Left forelimb (tissue), 1 donor: Measurements from ENCODE around the gene METTL6.
"Not testable (repeated sequence)": the region's sequence is repeated elsewhere in the genome, so short reads cannot be mapped to it uniquely, and the experiment has no call there.

Source experiments
- DNase-seq: peaks from one replicate; pipeline ENCODE4 v3.0.0-alpha.2; 2018; ENCODE audit warnings: low spot score

Gene METTL6, protein sequence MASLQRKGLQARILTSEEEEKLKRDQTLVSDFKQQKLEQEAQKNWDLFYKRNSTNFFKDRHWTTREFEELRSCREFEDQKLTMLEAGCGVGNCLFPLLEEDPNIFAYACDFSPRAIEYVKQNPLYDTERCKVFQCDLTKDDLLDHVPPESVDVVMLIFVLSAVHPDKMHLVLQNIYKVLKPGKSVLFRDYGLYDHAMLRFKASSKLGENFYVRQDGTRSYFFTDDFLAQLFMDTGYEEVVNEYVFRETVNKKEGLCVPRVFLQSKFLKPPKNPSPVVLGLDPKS

DNA sequence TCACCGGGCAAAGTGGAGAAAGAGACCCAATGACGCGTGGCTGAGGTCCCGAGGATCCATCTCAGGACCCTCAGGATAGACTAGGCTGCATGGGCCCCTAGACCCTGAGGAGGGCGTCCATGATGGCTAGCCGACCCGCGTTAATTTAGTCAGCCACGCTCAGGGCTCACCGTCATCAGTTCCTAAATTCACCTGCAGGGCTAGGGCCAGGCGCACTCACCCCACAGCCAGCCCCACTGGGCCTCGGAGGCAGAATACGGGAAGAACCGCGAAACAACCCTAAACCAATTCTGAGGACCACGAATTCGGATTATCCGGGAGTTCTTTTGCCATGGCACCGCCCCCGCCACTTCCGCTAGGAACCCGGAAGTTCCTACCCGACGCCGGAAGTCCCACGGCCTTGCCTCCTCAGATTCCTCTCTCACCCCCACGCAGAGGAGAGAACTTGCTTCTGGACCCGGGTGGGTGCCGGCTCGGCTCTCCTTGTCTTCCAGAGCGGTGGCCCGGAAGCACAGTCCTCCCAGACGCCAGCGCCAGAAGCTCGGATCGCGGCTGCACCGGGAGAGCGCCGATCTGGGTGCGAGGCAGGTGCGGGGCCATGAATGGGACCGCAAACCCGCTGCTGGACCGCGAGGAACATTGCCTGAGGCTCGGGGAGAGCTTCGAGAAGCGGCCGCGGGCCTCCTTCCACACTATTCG is at the start of gene METTL6, which contains the start of gene EAF1:
Gene METTL6 (minus strand): TSS at position 363 of the 699 bp plus-strand sequence. CDS start 1,033 bp downstream, outside the sequence.
Gene EAF1 (plus strand): TSS at position 417 of the 699 bp plus-strand sequence. CDS start 182 bp downstream, at position 599.
- peak; percentile 91 for DNase-seq

DNA sequence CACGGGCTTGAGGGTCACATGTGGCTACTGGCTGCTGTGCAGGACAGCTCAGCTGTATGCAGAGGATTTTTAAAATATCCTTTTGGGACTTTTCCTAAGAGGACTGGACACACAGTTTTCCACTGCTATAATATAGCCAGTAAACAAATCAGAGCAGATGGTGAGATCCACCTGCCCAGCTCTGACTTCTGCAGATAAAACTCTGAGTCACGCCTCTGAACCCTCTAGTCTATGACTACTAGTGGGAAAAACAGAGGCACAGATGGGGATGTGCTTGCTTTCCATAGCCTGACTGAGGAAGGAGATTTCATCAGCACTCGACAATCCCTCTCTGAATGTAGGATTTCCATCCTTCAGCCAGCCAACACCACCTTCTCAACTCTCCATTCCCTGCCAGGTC is 49.0 kb upstream of the METTL6 start:
- no peak for DNase-seq

DNA sequence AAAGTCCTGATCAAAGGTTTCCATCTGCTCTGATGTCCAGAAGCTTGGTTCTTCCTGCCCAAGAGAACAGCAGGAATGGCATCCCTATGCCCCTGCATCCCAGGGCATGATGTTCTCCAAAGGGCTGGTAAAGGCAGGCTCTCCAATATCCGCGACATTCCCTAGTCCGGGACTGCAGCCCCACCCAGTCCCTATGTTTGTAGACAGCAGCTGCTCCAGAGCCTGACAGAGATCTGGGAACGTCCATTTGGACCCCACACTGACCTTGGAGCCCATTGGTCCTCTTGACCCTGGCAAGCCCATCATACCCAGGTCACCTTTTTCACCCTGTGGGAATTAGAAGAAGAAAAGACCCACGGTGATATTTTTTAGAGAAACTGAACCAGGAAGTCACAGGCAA is 47.8 kb upstream of the METTL6 start:
- peak; percentile 46 for DNase-seq

DNA sequence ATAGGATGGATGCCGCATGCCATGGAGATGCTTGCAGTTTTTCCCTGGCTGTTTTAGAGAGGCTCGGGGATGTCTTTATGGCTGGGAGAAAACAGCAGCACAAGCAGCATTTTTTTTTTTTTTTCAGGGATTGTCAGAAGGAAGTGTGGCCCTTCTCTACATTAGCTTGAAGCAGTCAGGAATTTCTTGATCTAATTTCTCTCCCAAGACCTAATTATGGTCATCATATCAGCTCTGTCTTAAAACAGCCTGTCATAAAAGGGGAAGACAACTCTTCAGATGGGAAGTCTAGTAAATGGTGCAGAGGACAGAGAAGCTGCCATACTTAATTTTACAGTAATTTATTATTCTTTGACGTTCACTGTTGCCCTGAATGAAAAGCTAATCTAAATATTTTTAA is 44.5 kb upstream of the METTL6 start:
- DNase-seq = no peak

DNA sequence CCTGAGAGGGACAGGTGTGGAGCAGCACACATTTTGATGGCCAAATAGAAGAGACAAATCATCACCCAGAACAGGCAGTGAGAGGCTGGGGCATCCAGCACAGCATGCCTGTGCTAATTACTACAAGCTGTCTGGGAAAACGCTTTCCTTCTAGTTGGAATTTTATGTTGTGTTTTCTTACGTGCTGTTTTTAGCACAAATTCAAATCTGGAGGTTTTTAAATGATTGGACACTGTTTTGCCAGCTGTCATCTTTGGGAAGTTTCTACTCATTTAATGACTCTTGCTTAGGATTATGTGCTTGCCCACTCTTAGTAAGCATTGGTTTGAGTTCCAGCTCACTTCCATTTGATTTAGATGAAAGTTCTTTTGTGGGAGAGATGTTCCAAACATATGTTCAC is 43.5 kb upstream of the METTL6 start:
- DNase-seq = no peak

DNA sequence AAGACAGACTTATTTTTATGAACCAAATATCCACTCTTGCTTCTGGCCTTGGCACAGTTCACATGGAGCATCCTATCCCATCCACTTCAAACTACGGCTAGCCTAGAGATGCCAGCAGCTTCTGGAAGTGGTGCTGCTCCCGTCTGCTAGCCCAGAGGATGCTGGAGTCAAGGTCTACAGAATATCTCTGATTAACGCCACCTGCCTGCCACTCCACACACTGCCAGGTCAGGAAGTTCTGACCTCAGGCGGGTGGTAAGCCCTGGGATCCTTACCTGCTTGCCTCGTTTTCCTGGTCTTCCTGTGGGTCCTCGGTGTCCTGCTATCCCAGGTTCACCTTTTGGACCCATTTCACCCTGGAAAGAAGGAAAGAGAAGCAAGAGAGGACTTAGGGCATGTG is 42.9 kb upstream of the METTL6 start:
- DNase-seq = no peak

DNA sequence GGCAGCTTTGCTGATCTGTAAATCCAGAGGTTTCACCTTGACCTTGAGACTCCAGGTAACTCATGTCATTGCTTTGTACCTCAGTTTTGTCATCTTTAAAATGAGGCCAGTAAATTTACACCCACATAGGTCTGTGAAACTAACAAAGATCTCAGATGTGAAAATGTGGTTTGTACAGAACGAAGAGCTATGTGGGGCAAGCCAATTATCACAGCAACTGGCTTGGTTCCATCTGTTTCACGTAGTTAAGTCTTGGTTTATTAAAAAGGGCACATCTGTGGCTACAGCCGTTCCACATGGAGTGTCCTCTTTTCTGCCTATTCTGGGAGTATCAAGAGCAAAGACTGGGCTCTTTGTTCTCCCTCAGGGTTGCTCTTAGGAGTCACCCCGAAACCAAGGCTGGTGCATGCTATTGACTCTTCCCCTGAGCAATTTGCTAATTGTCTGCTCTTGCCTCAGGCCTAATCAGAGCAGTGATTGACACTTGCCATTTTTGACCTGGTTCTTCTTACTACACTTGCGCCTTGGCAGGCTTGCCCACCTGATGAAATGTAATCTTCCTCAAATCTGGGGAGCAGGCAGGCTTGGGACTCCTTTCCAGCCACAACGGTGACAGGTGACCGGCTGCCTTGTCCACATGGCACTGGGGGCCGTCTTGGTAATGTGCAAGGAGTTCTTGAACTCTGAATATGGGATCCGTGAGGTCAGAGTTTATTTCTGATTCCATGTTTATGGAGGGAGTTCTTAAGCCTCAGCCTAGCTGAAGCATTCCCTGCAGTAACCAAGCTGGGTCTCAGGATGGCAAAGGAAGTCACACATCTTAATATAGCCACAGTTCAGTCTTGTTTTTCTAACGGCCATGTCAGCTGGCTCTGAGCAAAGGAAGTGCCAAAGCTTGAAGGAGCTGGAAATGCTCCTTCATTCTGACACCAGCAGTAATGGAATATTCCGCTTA is 40.2 kb upstream of the METTL6 start:
- peak; percentile 20 for DNase-seq

DNA sequence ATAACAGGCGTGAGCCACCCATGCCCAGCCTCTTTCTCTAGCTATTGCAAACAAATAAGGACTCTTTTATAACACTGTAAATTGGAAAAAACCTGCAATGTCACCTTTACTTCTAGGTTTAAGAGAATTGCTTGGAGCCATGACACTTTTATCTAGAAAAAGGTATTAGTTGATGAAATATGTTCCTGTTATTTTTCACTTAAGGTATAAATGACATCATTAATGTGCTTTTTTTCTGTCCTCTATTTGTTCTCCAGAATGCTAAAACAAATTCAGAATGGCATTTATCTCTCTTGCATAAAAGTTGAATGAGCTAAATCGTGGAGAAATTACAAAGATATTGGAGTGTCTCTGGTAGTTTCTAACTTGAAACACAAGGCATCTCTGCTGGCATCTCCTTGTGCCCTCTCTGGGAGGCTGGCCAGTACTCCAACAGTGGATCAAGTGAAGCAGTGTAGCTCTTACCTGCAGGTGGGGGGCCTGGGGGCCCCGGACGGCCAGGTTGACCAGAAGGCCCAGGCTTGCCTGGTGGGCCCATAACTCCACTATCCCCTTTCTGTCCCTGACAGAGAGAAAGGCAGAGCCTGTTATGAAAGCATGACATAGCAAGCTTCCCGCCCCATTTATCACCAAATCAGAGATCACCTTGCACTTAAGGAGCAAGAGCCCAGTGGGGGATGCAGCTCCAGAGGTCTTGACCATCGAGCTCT is 38.7 kb upstream of the METTL6 start:
- peak; percentile 38 for DNase-seq

DNA sequence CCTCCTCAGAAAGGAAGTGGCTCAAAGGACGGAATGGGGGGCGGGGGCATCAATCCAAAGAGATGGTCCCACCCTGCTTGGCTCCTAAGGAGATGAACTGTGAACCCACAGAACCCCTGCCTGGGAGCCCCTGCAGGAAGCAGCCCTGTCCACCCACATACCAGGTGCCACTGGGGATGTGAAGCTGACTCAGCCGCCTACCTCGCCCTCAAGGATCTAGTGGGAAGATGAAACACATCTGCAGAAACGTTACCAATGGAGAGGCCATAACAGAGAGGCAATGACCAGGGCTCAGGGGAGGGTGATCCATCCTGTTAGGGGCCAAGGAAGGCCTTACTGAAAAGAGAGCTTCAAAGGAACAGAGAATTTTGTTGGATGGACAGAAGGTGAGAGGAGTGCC is 35.1 kb upstream of the METTL6 start:
- DNase-seq = peak; percentile 44

DNA sequence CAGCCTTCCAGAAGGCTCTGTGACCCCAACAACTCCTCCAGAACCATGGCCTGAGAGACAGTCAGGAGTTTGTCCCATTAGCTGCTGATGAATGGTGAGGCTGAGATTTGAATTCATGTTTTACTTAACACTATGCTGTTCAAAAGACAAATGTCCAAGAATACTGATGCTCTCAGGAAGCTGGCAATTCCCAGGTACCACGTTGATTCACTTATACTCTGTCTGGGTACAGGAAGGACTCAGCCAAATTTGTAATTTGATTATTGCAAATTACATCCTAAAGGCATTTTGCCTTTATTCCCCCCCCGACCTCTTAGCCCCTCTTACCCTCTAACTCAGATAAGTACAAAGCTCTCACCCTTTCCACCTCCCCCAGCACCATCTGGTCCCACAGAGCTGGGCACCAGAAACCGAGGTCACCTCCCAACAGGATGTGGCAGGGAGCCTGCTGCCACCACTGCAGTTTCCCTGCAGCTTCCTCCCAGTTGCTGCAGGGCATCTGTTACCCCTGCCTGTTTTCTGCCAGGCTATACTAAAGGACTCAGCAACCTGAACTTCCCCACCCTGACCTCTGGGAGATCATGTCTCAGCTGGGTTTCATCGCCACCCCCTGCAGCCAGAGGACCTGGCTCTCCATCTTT is 33.7 kb upstream of the METTL6 start:
- DNase-seq = peak; percentile 59

DNA sequence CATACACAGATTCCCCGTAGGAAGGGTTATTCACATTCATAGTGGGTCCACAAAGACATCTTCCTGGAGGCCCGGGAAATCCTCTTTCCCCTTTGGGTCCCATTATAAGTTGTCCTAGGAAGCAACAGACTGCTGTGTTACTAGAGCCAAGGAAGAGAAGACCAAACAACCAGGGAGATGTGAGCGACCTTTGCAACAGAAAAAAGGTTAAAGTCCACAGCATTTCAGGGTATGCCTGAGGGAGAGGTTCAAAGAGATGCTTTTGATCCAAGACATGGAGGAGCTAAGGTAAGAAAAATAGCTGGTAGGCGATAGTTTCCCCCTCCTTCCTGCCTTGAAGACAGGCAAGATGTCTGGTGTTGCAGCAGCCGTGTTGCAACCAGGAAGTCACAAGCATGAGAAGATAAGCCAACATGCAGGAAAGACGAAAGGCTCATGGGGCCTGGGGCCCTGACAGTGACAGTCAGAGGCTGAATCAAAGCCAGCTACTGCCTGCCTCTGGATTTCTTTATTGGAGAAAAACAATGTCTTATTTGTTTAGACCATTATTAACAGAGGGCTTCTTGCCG is 31.0 kb upstream of the METTL6 start:
- peak; percentile 22 for DNase-seq

DNA sequence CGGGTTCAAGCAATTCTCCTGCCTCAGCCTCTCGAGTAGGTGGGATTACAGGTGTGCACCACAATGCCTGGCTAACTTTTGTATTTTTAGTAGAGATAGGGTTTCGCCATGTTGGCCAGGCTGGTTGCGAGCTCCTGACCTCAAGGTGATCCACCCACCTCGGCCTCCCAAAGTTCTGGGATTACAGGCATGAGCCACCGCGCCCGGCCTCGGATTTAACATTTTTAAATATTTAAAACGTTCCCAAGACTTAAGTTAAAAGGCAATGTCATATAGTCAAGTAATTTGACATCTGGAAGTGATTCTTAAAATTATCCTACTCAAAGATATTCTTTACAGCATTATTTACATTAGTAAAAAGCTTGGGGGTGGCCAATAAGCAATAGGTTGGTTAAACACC is 29.6 kb upstream of the METTL6 start:
- not testable (repeated sequence) for DNase-seq

DNA sequence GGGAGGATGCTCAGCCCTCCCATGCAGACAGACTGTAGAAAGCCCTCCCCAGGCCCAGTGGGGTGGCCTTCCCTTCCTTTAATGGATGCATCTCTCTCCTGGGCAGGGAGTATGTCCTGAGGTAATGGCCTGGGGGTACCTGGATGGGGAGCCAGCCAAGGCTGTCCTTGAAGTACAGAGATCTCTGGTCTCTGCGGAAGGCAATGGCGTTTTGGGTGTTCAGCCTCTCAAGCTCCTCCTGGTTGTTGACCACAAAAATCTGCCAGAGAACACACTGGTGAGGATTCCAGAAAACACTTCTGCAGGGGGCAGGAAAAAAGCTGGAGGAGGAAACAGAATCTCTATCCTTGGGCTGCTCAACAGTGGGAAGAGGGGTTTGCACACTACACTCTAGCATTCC is 29.0 kb upstream of the METTL6 start:
- peak; percentile 51 for DNase-seq

DNA sequence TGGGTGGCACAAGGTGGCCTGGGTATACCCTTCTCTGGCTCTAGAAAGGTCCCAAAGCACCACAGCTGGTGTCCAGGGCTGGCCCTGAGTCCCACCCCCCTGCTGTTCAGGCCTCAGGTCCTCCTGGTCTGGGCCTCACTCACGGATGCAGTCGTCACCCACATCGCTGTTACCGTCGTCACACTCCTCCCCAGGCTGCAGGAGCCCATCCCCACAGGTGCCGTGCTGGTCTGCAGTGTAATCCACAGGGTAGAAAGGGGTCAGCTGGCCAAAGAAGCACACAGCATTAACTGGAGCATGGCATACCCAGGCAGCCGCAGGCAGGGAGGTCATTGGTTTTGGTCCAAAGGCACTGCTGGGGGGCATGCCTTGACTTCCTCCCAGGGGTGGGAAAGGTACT is 28.4 kb upstream of the METTL6 start:
- peak; percentile 53 for DNase-seq

DNA sequence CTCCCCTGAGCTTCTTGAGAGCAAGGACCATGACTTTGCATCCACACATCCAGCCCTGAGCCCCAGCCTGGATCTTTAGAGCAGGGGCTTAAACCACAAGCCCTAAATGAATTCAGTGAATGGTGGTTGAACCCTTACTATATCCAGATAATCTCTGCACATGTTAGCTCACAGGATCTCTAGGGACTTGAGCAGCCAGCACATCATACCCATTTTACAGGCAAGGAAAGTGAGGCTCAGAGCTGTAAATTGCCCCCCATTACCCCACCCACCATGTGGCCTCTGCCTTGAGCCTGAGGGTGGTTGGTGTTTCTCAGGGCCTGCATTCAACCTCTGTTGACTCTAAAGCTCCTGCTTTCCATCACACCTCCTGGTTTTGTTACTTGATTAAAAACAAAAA is 27.6 kb upstream of the METTL6 start:
- DNase-seq = peak; percentile 20

DNA sequence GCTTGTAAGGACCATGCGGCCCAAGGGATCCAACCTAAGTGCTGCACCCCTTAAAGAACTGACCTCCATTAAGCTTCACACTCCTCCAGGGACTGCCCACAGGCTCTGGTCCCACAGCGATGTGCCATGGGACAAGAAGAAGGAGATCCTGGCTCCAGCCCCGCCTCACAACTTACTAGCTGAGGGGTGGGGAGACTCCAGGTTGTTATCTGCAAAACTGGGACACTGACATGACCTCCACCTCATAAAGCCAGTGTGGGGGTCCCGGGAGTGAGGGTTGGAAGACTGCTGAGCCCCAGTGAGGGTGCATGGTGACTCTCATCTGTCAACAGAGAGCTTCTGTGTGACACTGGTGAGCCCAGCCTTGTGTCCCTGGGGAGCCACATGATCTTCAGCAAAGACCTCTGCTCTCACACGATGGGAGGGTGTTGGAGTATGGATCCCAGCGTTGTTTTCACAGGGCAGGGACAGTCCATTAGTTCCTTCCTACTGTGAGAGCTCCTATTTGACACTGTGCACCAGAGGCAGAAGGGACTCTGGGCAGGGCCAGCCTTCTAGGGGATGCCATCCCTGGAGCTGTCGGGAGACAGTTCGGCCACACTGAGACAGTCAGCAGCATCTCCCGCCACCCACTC is 26.8 kb upstream of the METTL6 start:
- peak; percentile 37 for DNase-seq

DNA sequence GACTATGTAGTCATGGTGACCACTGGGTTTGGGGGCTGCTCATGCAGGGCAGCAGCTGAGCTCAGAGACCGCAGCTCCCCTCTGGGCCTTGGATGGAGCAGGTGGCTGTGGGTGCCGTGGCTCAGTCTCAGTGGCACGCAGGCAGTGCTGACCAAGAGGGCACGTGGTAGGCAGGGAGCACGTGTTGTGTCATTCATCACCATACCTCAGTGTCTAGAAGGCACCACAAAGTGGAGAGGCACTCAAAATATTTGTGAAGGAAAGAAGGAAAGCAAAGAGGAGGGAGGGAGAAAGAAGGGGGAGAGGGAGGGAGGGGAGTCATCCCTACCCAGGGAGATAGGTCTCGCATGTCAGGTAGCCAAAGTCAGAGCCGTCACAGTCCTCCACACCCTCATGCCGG is 26.2 kb upstream of the METTL6 start:
- no peak for DNase-seq

DNA sequence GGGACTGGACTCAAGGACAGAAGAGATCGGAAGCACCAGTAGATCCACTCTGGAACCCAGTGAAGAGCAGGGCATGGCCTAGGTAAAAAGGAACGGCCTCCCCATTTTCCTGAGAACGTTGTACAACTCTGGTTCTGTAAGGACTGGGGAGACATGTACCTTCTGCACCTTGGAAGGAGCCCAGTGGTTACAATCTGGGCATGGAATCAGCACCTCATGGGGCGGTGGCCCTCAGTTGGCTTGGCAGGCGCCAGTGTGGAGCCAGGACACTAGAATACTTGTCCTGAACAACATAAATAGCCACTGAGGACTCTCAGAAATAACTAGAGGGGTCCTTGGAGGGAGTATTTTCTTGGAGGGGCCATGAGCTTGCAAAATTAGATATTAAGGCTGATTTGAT is 25.6 kb upstream of the METTL6 start:
- peak; percentile 23 for DNase-seq

DNA sequence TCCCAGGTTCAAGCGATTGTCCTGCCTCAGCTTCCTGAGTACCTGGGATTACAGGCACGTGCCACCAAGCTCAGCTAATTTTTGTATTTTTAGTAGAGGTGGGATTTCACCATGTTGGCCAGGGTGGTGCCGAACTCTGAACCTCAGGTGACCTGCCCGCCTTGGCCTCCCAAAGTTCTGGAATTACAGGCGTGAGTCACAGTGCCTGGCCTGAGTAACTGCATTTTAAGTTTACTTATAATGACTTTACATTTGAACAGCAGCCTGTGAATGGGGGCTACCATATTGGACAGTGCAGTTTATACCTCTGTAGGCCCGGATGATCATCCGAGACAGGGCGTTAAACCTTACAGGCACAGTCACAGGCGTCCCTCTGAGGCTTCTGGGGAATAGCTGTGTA is 24.8 kb upstream of the METTL6 start:
- peak; percentile 15 for DNase-seq
